Fibroblast of lung (primary cell): ENCODE data around the gene PRKAR1B. TPM values are rescaled to one million over a fixed set of nuclear protein-coding genes. Genes with fewer than 3 reads are reported as not detected.
A peak's percentile ranks its signal among the peaks of the same experiment; 100 is the strongest.
"Not testable (repeated sequence)": the region's sequence is repeated elsewhere in the genome, so short reads cannot be mapped to it uniquely, and the experiment has no call there.

Source experiments
- DNase-seq, 2 donors: peaks; one replicate each; pipeline versions ENCODE4 v3.0.0 to v3.0.0-alpha.2; 2010; ENCODE audit warnings: low read depth in 2 of 2
- H2AFZ ChIP-seq: 2 replicates; pipeline ENCODE4 v1.5.1; 2012; ENCODE audit warnings: low read length, control low read depth, inconsistent platforms
- H3K27ac ChIP-seq: 2 replicates; pipeline ENCODE4 v1.5.1; 2011; ENCODE audit warnings: low read length, control low read depth; ENCODE audit not compliant: insufficient read depth
- H3K27me3 ChIP-seq: 2 replicates; pipeline ENCODE4 v1.5.1; 2011; ENCODE audit warnings: mild to moderate bottlenecking, low read length; ENCODE audit not compliant: control insufficient read depth, insufficient read depth
- H3K36me3 ChIP-seq: 2 replicates; pipeline ENCODE4 v1.5.1; 2011; ENCODE audit warnings: low read length; ENCODE audit not compliant: control insufficient read depth, insufficient read depth
- H3K4me1 ChIP-seq: 2 replicates; pipeline ENCODE4 v1.5.1; 2011; ENCODE audit warnings: low read length; ENCODE audit not compliant: control insufficient read depth, insufficient read depth; ENCODE audit errors: extremely low read depth
- H3K4me2 ChIP-seq: 2 replicates; pipeline ENCODE4 v1.5.1; 2011; ENCODE audit warnings: low read length, control low read depth; ENCODE audit not compliant: insufficient read depth; ENCODE audit errors: extremely low read depth
- H3K4me3 ChIP-seq, 4 experiments: fragments of 200-600 bp in 1 of 4; sonication (generic) in 1 of 4; replicated peaks in 1 of 4; 2 replicates each; pipeline ENCODE4 v1.5.1; 2011 to 2016; ENCODE audit warnings: low read length in 4 of 4, low read depth in 3 of 4, mild to moderate bottlenecking in 3 of 4, control low read depth in 2 of 4, inconsistent platforms in 1 of 4, mixed read lengths in 1 of 4; ENCODE audit not compliant: insufficient read depth in 1 of 4; ENCODE audit errors: control extremely low read depth in 1 of 4
- H3K79me2 ChIP-seq: 2 replicates; pipeline ENCODE4 v1.5.1; 2012; ENCODE audit warnings: mild to moderate bottlenecking, low read length, inconsistent platforms; ENCODE audit not compliant: control insufficient read depth, insufficient read depth
- H3K9ac ChIP-seq: 2 replicates; pipeline ENCODE4 v1.5.1; 2011; ENCODE audit warnings: mild to moderate bottlenecking, low read length, control low read depth; ENCODE audit not compliant: insufficient read depth
- H3K9me3 ChIP-seq: 2 replicates; pipeline ENCODE4 v1.5.1; 2012; ENCODE audit warnings: low read depth, low read length; ENCODE audit not compliant: control insufficient read depth, insufficient read depth
- H4K20me1 ChIP-seq: 2 replicates; pipeline ENCODE4 v1.5.1; 2011; ENCODE audit warnings: low read length; ENCODE audit not compliant: control insufficient read depth, insufficient read depth; ENCODE audit errors: extremely low read depth
- EZH2 ChIP-seq: IDR thresholded peaks from 2 replicates; pipeline ENCODE4 v1.5.1; 2012; ENCODE audit warnings: low read length, control low read depth, mild to moderate bottlenecking; ENCODE audit errors: missing control alignments
- polyA plus RNA-seq, 2 donors: library from polyadenylated mRNA; depleted of rRNA in 1 of 2; stranded (reverse) in 1 of 2; unstranded in 1 of 2; fragments of >200 nt; gene quantifications; 2 replicates each; pipeline ENCODE4 v1.2.1, GENCODE V29; 2011 to 2012; ENCODE audit warnings: missing spikeins in 1 of 2
- total RNA-seq: library from RNA; depleted of rRNA; stranded (reverse); fragments of >200 nt; gene quantifications from 2 replicates; pipeline ENCODE4 v1.2.1, GENCODE V29; 2014
- TF ChIP-seq, protein P1 (sequence below), 2 donors: IDR thresholded peaks in 1 of 2; conservative IDR thresholded peaks in 1 of 2; 1 replicate in 1 of 2; 2 replicates in 1 of 2; pipeline ENCODE4 v1.5.1; 2011 to 2012; ENCODE audit warnings: low read length in 2 of 2, control low read depth in 1 of 2, inconsistent platforms in 1 of 2, low read depth in 1 of 2, mild to moderate bottlenecking in 1 of 2

Gene PRKAR1B
- total and polyA plus RNA-seq, 2 donors (not counting 1 experiment from before 2014, with no cell fraction given), result 12.7 to 14.5 TPM

DNA sequence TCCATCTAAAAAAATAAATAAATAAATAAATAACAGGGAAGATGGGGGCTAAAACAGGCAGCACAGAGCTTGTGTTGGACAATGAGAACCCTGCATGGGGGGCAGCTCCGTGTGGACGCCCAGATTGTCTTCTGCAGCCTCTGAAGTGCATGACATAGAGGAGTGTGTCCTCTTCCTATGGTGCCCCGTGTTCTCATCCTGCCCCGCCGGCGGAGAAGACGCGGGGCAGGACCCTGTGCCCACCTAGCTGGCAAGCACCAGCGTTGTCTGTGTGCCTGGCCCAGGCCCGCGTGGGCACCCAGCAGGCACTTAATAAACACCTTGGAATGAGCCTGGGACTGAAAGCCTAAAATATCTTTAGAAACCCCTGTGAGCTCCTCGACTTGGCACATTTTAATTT, 89.3 kb downstream of the PRKAR1B start:
- H3K4me1 ChIP-seq, result no peaks in the 10 kb centered on the region
- no peak overlapping the region for H3K4me3 ChIP-seq
- no peaks in the 10 kb centered on the region for H3K27me3 ChIP-seq
- no peaks in the 10 kb centered on the region for H3K9me3 ChIP-seq
- no peaks in the 10 kb centered on the region for H3K79me2 ChIP-seq
- H3K4me2 ChIP-seq, result no peak overlapping the region
- no peak for DNase-seq
- no peaks in the 10 kb centered on the region for H3K36me3 ChIP-seq
- H2AFZ ChIP-seq, result no peak overlapping the region
- no peak for TF ChIP-seq EZH2
- TF ChIP-seq, protein P1, sequence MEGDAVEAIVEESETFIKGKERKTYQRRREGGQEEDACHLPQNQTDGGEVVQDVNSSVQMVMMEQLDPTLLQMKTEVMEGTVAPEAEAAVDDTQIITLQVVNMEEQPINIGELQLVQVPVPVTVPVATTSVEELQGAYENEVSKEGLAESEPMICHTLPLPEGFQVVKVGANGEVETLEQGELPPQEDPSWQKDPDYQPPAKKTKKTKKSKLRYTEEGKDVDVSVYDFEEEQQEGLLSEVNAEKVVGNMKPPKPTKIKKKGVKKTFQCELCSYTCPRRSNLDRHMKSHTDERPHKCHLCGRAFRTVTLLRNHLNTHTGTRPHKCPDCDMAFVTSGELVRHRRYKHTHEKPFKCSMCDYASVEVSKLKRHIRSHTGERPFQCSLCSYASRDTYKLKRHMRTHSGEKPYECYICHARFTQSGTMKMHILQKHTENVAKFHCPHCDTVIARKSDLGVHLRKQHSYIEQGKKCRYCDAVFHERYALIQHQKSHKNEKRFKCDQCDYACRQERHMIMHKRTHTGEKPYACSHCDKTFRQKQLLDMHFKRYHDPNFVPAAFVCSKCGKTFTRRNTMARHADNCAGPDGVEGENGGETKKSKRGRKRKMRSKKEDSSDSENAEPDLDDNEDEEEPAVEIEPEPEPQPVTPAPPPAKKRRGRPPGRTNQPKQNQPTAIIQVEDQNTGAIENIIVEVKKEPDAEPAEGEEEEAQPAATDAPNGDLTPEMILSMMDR (conservative IDR thresholded peaks at IDR 0.05 in 1 of 2, IDR thresholded peaks at IDR 0.05 in 1 of 2; ENCODE audit: low read depth in 1 of 2, low read length in 2 of 2), result no peak
- H3K27ac ChIP-seq, result no peak overlapping the region
- H3K9ac ChIP-seq, result no peak overlapping the region
- H4K20me1 ChIP-seq, result no peaks in the 10 kb centered on the region

DNA sequence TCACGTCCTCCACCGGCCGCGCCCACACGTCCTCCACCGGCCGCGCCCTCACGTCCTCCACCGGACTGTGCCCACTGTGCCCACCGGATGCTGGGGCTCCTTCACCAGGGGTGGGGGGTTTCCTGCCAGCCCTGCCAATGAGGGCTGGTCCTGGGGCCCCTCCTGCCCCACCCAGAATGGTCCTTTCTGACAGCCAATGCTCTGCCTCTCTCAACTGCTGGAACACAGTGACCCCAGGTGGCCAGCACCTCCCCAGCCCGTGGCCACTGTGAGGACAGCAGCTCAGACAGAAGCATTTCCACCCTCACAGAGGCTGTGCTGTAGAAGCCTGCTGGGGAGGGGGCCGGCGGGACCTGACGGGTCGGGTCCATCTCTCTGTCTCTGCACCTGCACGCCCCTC, 90.7 kb downstream of the PRKAR1B start:
- Histone ChIP-seq H3K4me1 (no peaks in the 10 kb centered on the region), H3K9me3 (no peaks in the 10 kb centered on the region), H3K4me3 (no peak overlapping the region), H2AFZ (no peak overlapping the region), H3K36me3 (no peaks in the 10 kb centered on the region), H3K27ac (no peak overlapping the region), H4K20me1 (no peaks in the 10 kb centered on the region), H3K4me2 (no peak overlapping the region), H3K9ac (no peak overlapping the region), H3K27me3 (no peaks in the 10 kb centered on the region), H3K79me2 (no peaks in the 10 kb centered on the region)
- DNase-seq, result peak in 1 of 2 donors; percentile 23
- TF ChIP-seq EZH2, result no peak

DNA sequence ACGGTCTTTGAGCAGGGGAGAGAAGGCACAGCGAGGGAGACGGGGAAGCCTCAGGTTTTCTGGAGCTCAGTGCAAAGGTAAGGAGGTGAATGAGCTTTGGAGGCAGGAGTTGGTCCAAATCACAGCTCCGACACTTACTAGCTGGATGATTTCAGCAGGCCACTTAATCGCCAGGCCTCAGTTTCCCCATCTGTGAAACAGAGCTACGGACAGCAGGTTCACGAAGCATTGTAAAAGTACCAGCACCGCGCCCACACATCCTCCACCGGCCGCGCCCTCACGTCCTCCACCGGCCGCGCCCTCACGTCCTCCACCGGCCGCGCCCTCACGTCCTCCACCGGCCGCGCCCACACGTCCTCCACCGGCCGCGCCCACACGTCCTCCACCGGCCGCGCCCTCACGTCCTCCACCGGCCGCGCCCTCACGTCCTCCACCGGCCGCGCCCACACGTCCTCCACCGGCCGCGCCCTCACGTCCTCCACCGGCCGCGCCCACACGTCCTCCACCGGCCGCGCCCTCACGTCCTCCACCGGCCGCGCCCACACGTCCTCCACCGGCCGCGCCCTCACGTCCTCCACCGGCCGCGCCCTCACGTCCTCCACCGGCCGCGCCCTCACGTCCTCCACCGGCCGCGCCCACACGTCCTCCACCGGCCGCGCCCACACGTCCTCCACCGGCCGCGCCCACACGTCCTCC, 91.2 kb downstream of the PRKAR1B start:
- not testable (repeated sequence) for H3K27me3 ChIP-seq, DNase-seq, H3K4me1 ChIP-seq, H3K4me3 ChIP-seq, H3K4me2 ChIP-seq, H3K27ac ChIP-seq, H3K79me2 ChIP-seq, H2AFZ ChIP-seq, H3K36me3 ChIP-seq, H4K20me1 ChIP-seq, H3K9ac ChIP-seq, H3K9me3 ChIP-seq

DNA sequence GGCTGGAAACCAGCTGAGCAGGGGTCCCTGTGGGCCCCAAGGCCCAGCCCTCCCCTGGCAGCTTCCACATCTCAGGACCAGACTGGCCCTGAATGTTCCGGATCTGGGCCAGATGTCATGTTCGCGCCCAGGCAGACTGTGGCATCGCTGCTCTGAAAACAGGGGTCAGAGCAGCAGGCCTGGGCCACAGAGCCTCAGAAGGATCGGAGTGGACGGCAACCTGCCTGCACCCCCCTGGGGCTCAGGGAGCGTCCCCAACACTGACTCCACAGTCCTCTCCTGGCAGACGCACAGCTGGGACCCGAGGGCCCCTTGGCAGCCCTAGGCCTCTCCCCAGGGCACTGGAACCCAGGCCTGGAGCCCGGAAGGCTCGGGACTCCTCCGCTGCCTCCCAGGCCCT, 91.9 kb downstream of the PRKAR1B start:
- Histone ChIP-seq H2AFZ (no peak overlapping the region), H3K27me3 (no peaks in the 10 kb centered on the region), H4K20me1 (no peaks in the 10 kb centered on the region), H3K4me2 (no peak overlapping the region), H3K9ac (no peak overlapping the region), H3K4me1 (no peaks in the 10 kb centered on the region), H3K27ac (no peak overlapping the region), H3K4me3 (no peak overlapping the region), H3K79me2 (no peaks in the 10 kb centered on the region), H3K9me3 (no peaks in the 10 kb centered on the region), H3K36me3 (no peaks in the 10 kb centered on the region)
- TF ChIP-seq, protein P1 (conservative IDR thresholded peaks at IDR 0.05 in 1 of 2, IDR thresholded peaks at IDR 0.05 in 1 of 2; ENCODE audit: low read depth in 1 of 2, low read length in 2 of 2), result no peak
- TF ChIP-seq EZH2, result no peak
- DNase-seq, result no peak
